ENCODE measurements around the gene KDSR.

KDSR gene

DNA sequence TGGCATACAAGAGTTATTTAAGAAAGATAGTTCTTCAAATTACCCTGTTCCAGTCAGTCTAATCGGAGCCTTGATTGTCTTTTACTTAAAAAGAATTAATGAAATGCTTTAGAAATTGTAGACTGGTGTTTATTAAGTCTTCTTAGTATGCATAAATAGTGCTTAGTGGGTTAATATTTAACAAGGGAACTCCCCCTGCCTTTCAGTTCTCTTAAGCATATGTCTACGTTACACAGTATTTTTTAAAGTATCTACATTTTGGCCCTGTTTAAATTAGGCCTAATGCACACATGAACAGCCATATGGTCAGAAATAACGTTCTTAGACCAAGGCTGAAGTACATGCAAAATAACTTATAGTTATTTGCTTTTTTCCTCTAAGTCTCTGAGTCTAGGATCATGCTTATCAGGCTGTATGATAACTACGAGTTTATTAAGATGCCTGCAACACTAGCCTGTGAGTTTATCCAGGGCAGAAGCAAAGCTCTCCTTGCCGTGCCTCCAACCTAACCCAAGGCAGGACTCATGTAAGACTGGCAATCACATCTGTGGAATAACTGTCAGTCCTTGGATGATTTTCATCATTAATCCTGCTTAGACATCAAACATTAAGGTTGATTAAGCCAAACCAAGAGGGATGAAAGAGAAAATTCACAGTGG lies 54.1 kb downstream of the KDSR start:
- FAIRE-seq (no peak), DNase-seq (ENCODE audit: insufficient read length) (no peak)
- no peak for TF ChIP-seq TAF1 (IDR thresholded peaks at IDR 0.05; ENCODE audit: borderline replicate concordance, low read depth, low read length)
- 0 out of 2 replicates have a peak, but pooled peaks have one; percentile 42 for TF ChIP-seq POLR2AphosphoS5 (IDR thresholded peaks at IDR 0.05; ENCODE audit: low read depth, low read length)

- peak; percentile 25; the same call in 1 of the 2 replicates for TF ChIP-seq POLR2AphosphoS5 (IDR thresholded peaks at IDR 0.05; ENCODE audit: low read depth, low read length)
- no peak for TF ChIP-seq TAF1 (IDR thresholded peaks at IDR 0.05; ENCODE audit: borderline replicate concordance, low read depth, low read length)
- no peak for TF ChIP-seq POLR2A (IDR thresholded peaks at IDR 0.05; ENCODE audit: low read depth, low read length)
- DNase-seq (ENCODE audit: insufficient read length) = no peak
- FAIRE-seq = no peak
Observed at GRCh38 chr18:63312019-63312409, 55.0 kb downstream of the KDSR start.

GRCh38 chr18:63311118-63312018 lies 55.6 kb downstream of the KDSR start:
- FAIRE-seq (peak; percentile 97), DNase-seq (ENCODE audit: insufficient read length) (no peak)
- TF ChIP-seq POLR2AphosphoS5 (IDR thresholded peaks at IDR 0.05; ENCODE audit: low read depth, low read length) (no peak; the same call in 1 of the 2 replicates), POLR2A (IDR thresholded peaks at IDR 0.05; ENCODE audit: low read depth, low read length) (no peak), TAF1 (IDR thresholded peaks at IDR 0.05; ENCODE audit: borderline replicate concordance, low read depth, low read length) (no peak)

- DNase-seq (ENCODE audit: insufficient read length) (no peak), FAIRE-seq (peak; percentile 96)
- TF ChIP-seq POLR2AphosphoS5 (IDR thresholded peaks at IDR 0.05; ENCODE audit: low read depth, low read length) (peak; percentile 39; the same call in 1 of the 2 replicates), TAF1 (IDR thresholded peaks at IDR 0.05; ENCODE audit: borderline replicate concordance, low read depth, low read length) (no peak), POLR2A (IDR thresholded peaks at IDR 0.05; ENCODE audit: low read depth, low read length) (peak; percentile 35)
Observed at GRCh38 chr18:63309422-63309821, 57.6 kb downstream of the KDSR start.

GRCh38 chr18:63307551-63308200 lies 59.3 kb downstream of the KDSR start:
- no peak for TF ChIP-seq POLR2A (IDR thresholded peaks at IDR 0.05; ENCODE audit: low read depth, low read length)
- no peak for TF ChIP-seq TAF1 (IDR thresholded peaks at IDR 0.05; ENCODE audit: borderline replicate concordance, low read depth, low read length)
- peak; percentile 14; the same call in 1 of the 2 replicates for TF ChIP-seq POLR2AphosphoS5 (IDR thresholded peaks at IDR 0.05; ENCODE audit: low read depth, low read length)
- no peak for DNase-seq (ENCODE audit: insufficient read length)
- FAIRE-seq = peak; percentile 51

- no peak for FAIRE-seq
- TF ChIP-seq POLR2AphosphoS5 (IDR thresholded peaks at IDR 0.05; ENCODE audit: low read depth, low read length) (no peak), POLR2A (IDR thresholded peaks at IDR 0.05; ENCODE audit: low read depth, low read length) (no peak), TAF1 (IDR thresholded peaks at IDR 0.05; ENCODE audit: borderline replicate concordance, low read depth, low read length) (no peak)
- DNase-seq (ENCODE audit: insufficient read length) = no peak
Observed at GRCh38 chr18:63306819-63307550, 60.0 kb downstream of the KDSR start.

DNA sequence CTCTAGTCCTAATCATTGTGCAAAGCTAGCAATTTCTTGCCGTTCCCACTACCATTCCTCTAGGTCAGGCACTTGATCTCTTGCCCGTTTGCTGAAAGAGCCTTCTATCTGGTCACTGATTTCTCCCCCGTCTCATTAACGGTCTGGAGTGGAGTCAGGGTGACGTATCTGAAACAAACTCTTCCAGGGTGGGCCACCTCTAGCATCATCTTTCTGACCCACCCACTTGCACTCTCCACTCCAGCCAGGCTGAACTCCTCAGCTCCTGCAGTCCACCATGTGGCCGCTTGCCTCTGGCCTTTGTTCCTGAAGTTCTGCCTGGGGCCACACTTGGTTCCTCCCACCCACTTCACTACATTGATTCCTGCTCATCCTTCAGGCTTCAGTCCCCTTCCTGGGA lies 60.8 kb downstream of the KDSR start:
- FAIRE-seq (peak; percentile 50), DNase-seq (ENCODE audit: insufficient read length) (no peak)

GRCh38 chr18:63303547-63303946 lies 63.5 kb downstream of the KDSR start:
- FAIRE-seq (no peak), DNase-seq (ENCODE audit: insufficient read length) (no peak)
- TF ChIP-seq POLR2AphosphoS5 (IDR thresholded peaks at IDR 0.05; ENCODE audit: low read depth, low read length) (no peak), TAF1 (IDR thresholded peaks at IDR 0.05; ENCODE audit: borderline replicate concordance, low read depth, low read length) (no peak), POLR2A (IDR thresholded peaks at IDR 0.05; ENCODE audit: low read depth, low read length) (no peak)

More for the DNA sequence above, 60.8 kb downstream of the KDSR start:
- TF ChIP-seq TAF1 (IDR thresholded peaks at IDR 0.05; ENCODE audit: borderline replicate concordance, low read depth, low read length) (no peak), POLR2AphosphoS5 (IDR thresholded peaks at IDR 0.05; ENCODE audit: low read depth, low read length) (no peak), POLR2A (IDR thresholded peaks at IDR 0.05; ENCODE audit: low read depth, low read length) (no peak)

DNA sequence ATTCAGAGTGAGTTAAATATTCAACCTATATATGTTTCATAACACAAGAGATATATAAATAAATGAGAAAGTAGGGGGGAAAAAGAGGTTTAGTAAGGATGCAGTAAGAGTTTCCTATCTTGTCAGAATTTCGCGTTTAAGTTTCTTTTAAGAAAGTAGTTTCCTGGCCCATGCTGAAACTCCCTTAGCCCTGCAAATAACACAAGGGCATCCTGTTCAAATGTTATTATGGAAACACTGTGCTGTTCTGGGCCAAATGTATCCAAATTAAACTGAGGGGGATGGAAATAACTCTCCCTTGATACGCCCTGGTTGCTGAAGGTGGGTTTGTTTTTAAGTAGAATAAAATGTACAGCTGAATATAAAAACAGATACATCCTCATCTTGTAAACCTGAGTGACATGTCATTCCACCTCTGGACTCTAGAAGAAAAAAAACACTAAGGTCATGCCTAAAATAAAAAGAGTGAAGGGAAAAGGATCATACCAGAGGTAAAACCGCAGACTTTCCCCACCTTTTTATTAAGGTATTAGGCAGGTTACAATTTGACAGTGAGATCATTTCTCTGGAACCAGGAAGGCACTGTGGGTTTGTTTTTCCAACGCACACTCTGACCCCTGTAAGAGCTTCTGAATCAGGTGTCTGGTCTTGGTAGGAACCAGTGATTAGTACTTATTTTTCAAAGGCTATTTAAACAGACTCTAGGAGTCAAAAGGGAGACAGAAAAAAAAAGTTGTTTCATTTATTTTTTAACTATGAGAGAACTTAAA lies 64.2 kb downstream of the KDSR start:
- FAIRE-seq = peak; percentile 67
- DNase-seq (ENCODE audit: insufficient read length) = no peak
- TF ChIP-seq POLR2AphosphoS5 (IDR thresholded peaks at IDR 0.05; ENCODE audit: low read depth, low read length) (no peak), TAF1 (IDR thresholded peaks at IDR 0.05; ENCODE audit: borderline replicate concordance, low read depth, low read length) (no peak), POLR2A (IDR thresholded peaks at IDR 0.05; ENCODE audit: low read depth, low read length) (no peak)

DNA sequence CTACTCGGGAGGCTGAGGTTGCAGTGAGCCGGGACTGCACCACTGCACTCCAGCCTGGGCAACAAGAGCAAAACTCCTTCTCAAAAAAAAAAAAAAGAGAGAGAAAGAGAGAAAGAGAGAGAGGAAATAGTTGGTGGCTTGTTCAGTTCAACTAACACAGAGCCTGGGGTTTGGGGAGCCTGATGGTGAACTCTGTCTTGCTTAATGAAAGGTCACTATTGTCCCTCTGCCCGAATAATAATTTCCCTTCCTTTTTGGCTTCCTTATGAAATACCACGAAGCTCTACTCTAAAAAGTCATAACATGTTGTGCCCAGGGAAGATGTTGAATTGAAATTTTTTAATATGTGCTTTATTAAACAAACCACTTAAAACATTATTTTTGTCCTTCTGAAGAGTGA lies 64.8 kb downstream of the KDSR start:
- DNase-seq (ENCODE audit: insufficient read length) = no peak
- FAIRE-seq = no peak
- TF ChIP-seq TAF1 (IDR thresholded peaks at IDR 0.05; ENCODE audit: borderline replicate concordance, low read depth, low read length) = no peak
- TF ChIP-seq POLR2A (IDR thresholded peaks at IDR 0.05; ENCODE audit: low read depth, low read length) = no peak
- TF ChIP-seq POLR2AphosphoS5 (IDR thresholded peaks at IDR 0.05; ENCODE audit: low read depth, low read length) = no peak

All from GM12892 (cell line).